ENCODE data around the gene ZCCHC24. TPM values are rescaled to one million over a fixed set of nuclear protein-coding genes. Genes with fewer than 3 reads are reported as not detected.

The ZCCHC24 gene
- polyA plus RNA-seq, 1 of the 3 experiments (the other 2 are of a cell fraction): 15.8 TPM

DNA sequence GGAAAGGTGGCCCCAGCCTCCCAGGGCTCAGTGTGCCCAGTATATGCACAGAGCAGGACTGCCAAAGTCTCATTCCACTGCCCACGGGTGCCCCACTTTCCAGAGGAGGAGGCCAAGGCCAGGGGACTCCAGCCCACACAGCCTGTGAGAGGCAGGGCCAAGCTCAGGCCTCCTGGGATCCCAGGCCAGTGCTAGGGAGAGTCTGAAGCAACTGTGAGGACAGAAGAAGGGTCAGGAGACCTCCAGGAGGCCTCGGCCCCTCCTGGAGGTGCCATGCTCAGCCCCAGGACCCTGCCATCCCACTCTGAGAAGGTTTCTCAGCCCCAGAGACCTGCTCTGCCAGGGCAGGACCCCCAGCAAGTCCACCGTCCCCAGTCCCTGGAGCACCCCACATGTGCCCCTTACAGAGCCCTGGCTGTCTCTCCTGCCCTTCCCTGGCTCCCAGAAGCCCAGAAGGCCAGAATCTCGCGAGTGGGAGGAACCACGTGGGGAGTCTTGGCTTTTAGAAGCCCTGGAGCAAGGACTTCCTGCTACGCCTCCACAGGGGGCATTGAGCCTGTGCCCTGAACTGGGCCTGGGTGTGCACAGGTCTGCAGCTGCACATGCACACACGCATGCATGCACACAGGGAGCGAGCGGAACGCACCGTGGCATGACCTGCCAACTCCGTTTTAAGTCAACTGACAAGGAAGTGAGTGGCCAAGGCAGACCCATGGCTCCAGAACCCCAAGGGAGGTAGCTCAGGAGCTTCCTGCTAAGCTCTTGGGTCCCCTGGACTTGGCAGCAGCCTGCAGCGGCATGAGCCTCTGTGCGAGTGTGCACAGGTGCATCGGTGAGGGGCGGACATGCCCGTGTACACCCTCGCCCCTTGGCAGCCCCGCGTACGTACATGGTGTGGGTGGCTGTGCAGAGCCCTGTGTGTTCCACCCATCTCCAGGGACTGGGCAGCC, 33.6 kb downstream of the ZCCHC24 start:
- H3K4me2 ChIP-seq: no peak overlapping the region
- H3K4me3 ChIP-seq (ENCODE audit: low read depth in 2 of 2, low read length in 1 of 2): no peak overlapping the region
- peaks cover 5% of the 10 kb centered on the region for H3F3A ChIP-seq (replicated peaks; ENCODE audit: insufficient read depth)
- no peak overlapping the region for H3K9ac ChIP-seq
- 92% methylated on average over 18 of the region's 22 CpGs for WGBS (ENCODE audit: low lambda C conversion rate)
- H3K4me1 ChIP-seq (ENCODE audit: control insufficient read depth in 1 of 2, insufficient read depth in 2 of 2, low read depth in 1 of 2, low read length in 1 of 2): peaks cover 30 to 32% of the 10 kb centered on the region in 2 experiments
- H3K36me3 ChIP-seq (replicated peaks in 1 of 2; ENCODE audit: control insufficient read depth in 1 of 2, insufficient read depth in 2 of 2, low read length in 1 of 2): peaks cover 0 to 3% of the 10 kb centered on the region in 2 experiments
- H3K27ac ChIP-seq (ENCODE audit: low read depth in 2 of 2, low read length in 1 of 2): no peak overlapping the region
- H4K20me1 ChIP-seq (ENCODE audit: insufficient read depth): peaks cover 28% of the 10 kb centered on the region; the same call in 1 of the 2 replicates
- ChIA-PET POLR2A (interaction anchor here (0.6 kb wide), 1 partner anchor 142 kb away, joined by 3 read pairs; no protein-coding TSS in a partner anchor), CTCF (interaction anchor here (1.1 to 2.2 kb wide), 4 partner anchors 9 to 37 kb away, joined by 3 to 8 read pairs (median 4); no protein-coding TSS in a partner anchor)
- H3K9me3 ChIP-seq: no peaks in the 10 kb centered on the region
- no peak overlapping the region for H2AFZ ChIP-seq (ENCODE audit: low read depth)
- no peaks in the 10 kb centered on the region for H3K27me3 ChIP-seq (ENCODE audit: insufficient read depth)
- no peaks in the 10 kb centered on the region for H3K9me2 ChIP-seq
- H3K79me2 ChIP-seq (ENCODE audit: insufficient read depth): peaks cover 6% of the 10 kb centered on the region; the same call in 1 of the 2 replicates
- DNase-seq: no peak
- TF ChIP-seq RCOR1 (IDR thresholded peaks at IDR 0.05; ENCODE audit: low read length): no peak
- no peak for TF ChIP-seq ELF1 (IDR thresholded peaks at IDR 0.05)
- TF ChIP-seq, protein P1, sequence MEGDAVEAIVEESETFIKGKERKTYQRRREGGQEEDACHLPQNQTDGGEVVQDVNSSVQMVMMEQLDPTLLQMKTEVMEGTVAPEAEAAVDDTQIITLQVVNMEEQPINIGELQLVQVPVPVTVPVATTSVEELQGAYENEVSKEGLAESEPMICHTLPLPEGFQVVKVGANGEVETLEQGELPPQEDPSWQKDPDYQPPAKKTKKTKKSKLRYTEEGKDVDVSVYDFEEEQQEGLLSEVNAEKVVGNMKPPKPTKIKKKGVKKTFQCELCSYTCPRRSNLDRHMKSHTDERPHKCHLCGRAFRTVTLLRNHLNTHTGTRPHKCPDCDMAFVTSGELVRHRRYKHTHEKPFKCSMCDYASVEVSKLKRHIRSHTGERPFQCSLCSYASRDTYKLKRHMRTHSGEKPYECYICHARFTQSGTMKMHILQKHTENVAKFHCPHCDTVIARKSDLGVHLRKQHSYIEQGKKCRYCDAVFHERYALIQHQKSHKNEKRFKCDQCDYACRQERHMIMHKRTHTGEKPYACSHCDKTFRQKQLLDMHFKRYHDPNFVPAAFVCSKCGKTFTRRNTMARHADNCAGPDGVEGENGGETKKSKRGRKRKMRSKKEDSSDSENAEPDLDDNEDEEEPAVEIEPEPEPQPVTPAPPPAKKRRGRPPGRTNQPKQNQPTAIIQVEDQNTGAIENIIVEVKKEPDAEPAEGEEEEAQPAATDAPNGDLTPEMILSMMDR (IDR thresholded peaks at IDR 0.05): no peak
- TF ChIP-seq, protein P2, sequence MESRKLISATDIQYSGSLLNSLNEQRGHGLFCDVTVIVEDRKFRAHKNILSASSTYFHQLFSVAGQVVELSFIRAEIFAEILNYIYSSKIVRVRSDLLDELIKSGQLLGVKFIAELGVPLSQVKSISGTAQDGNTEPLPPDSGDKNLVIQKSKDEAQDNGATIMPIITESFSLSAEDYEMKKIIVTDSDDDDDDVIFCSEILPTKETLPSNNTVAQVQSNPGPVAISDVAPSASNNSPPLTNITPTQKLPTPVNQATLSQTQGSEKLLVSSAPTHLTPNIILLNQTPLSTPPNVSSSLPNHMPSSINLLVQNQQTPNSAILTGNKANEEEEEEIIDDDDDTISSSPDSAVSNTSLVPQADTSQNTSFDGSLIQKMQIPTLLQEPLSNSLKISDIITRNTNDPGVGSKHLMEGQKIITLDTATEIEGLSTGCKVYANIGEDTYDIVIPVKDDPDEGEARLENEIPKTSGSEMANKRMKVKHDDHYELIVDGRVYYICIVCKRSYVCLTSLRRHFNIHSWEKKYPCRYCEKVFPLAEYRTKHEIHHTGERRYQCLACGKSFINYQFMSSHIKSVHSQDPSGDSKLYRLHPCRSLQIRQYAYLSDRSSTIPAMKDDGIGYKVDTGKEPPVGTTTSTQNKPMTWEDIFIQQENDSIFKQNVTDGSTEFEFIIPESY (IDR thresholded peaks at IDR 0.05; ENCODE audit: borderline replicate concordance, low read depth): no peak
- TF ChIP-seq CHD2 (IDR thresholded peaks at IDR 0.05; ENCODE audit: low read length, partially characterized antibody): no peak

DNA sequence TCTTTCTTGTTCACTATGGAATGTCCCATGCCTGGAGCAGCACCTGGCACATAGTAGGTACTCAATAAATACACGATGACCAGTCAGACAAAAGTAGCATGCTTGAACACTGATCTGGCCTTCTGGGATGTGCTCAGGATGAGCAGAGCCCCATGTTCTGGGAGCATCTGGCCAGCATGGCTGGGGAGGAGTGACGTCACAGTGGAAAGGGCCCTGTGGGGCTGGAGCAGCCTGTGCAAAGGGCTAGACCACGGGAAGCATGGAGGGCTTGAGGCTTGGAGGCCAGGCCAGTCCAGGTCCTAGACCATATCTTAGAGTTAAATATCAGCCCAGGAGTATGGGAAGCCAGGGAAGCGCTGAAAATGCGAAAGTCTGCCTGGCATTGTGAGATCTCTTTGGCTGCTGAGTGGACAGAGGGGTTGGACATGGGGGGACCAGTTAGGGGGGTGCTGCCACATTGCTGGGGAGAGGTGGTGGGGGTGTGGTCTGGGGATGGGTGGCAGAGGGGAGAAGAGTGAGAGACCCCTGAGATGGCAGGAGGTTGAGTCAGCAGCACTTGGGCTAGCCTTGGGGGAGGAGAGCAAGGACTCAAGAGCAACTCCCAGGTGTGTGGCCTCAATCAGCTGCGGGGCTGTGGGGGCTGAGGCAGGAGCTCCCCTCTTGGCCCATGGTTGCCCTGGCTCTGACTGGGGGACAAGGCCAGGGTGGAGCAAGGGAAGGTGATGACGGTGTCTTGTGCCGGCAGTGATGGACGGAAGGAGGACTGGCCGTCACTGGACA, 34.9 kb downstream of the ZCCHC24 start:
- H4K20me1 ChIP-seq (ENCODE audit: insufficient read depth): peaks cover 28% of the 10 kb centered on the region; the same call in 1 of the 2 replicates
- H3K36me3 ChIP-seq (replicated peaks in 1 of 2; ENCODE audit: control insufficient read depth in 1 of 2, insufficient read depth in 2 of 2, low read length in 1 of 2): no peaks in the 10 kb centered on the region
- no peak for DNase-seq
- H3K4me2 ChIP-seq: no peak overlapping the region
- no peak overlapping the region for H3K4me3 ChIP-seq (ENCODE audit: low read depth in 2 of 2, low read length in 1 of 2)
- no peak overlapping the region for H3K9ac ChIP-seq
- H3K9me3 ChIP-seq: no peaks in the 10 kb centered on the region
- 89% methylated on average over 9 of the region's 10 CpGs for WGBS (ENCODE audit: low lambda C conversion rate)
- H3K79me2 ChIP-seq (ENCODE audit: insufficient read depth): peaks cover 6% of the 10 kb centered on the region; the same call in 1 of the 2 replicates
- H3K4me1 ChIP-seq (ENCODE audit: control insufficient read depth in 1 of 2, insufficient read depth in 2 of 2, low read depth in 1 of 2, low read length in 1 of 2): peaks cover 30 to 46% of the 10 kb centered on the region in 2 experiments
- no peaks in the 10 kb centered on the region for H3K27me3 ChIP-seq (ENCODE audit: insufficient read depth)
- H3F3A ChIP-seq (replicated peaks; ENCODE audit: insufficient read depth): peaks cover 2% of the 10 kb centered on the region
- POLR2A ChIA-PET: interaction anchor here (0.7 kb wide), 1 partner anchor 15 kb away, joined by 3 read pairs; no protein-coding TSS in a partner anchor
- CTCF ChIA-PET: interaction anchor here (1.1 kb wide), 1 partner anchor 23 kb away, joined by 3 read pairs; no protein-coding TSS in a partner anchor
- H3K9me2 ChIP-seq: no peaks in the 10 kb centered on the region
- H3K27ac ChIP-seq (ENCODE audit: low read depth in 2 of 2, low read length in 1 of 2): no peak overlapping the region; a peak in 1 of 4 replicates
- H2AFZ ChIP-seq (ENCODE audit: low read depth): no peak overlapping the region
- TF ChIP-seq REST (IDR thresholded peaks at IDR 0.05; ENCODE audit: low read depth, low read length) (no peak), GATA2 (CRISPR knock-in tag; IDR thresholded peaks at IDR 0.05) (no peak), FOSL2 (IDR thresholded peaks at IDR 0.05; ENCODE audit: borderline replicate concordance, low read depth) (no peak), YY1 (IDR thresholded peaks at IDR 0.05; ENCODE audit: low read depth) (no peak), JUND (IDR thresholded peaks at IDR 0.05) (no peak), GABPA (IDR thresholded peaks at IDR 0.05; ENCODE audit: low read depth) (no peak), TCF12 (IDR thresholded peaks at IDR 0.05) (no peak), RFX5 (IDR thresholded peaks at IDR 0.05; ENCODE audit: low read length) (no peak), PBX3 (IDR thresholded peaks at IDR 0.05) (no peak)
- TF ChIP-seq, protein P3, sequence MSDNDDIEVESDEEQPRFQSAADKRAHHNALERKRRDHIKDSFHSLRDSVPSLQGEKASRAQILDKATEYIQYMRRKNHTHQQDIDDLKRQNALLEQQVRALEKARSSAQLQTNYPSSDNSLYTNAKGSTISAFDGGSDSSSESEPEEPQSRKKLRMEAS (IDR thresholded peaks at IDR 0.05; ENCODE audit: low read depth): no peak

Data from SK-N-SH (cell line).